Measurements from ENCODE around the gene CILP. TPM values are rescaled to one million over a fixed set of nuclear protein-coding genes. Genes with fewer than 3 reads are reported as not detected.

The CILP gene
- total and polyA plus RNA-seq, 2 experiments from 2014 or later: 0.03 TPM; not detected in 1

GRCh38 chr15:65177901-65178300 lies 33.4 kb downstream of the CILP start:
- Histone ChIP-seq H3K9me2 (ENCODE audit: insufficient read depth) (no peaks in the 10 kb centered on the region), H3K27ac (ENCODE audit: low read depth) (no peak overlapping the region), H2AFZ (no peak overlapping the region), H3F3A (replicated peaks; ENCODE audit: low read depth) (0 out of 2 replicates have a peak, but pooled peaks cover 3% of the 10 kb centered on the region), H3K79me2 (replicated peaks; ENCODE audit: insufficient read depth) (peaks cover 40% of the 10 kb centered on the region), H3K4me2 (no peak overlapping the region), H3K4me1 (ENCODE audit: insufficient read depth) (no peaks in the 10 kb centered on the region), H3K27me3 (ENCODE audit: insufficient read depth) (no peaks in the 10 kb centered on the region), H4K20me1 (replicated peaks; ENCODE audit: insufficient read depth) (peaks cover 10% of the 10 kb centered on the region), H3K4me3 (no peak overlapping the region), H3K36me3 (ENCODE audit: insufficient read depth) (peaks cover 21% of the 10 kb centered on the region)
- Mint-ChIP-seq H3K4me1 (no peaks in the 10 kb centered on the region), H3K9me3 (no peaks in the 10 kb centered on the region), H3K36me3 (ENCODE audit: low read depth) (peaks cover 25% of the 10 kb centered on the region; the same call in 2 of the 3 replicates), H3K27ac (no peak overlapping the region), H3K4me3 (no peak overlapping the region), H3K27me3 (ENCODE audit: insufficient read depth, low read depth, poor library complexity) (peaks cover under 1% of the 10 kb centered on the region)
- no peak for ATAC-seq
- no peak for DNase-seq (ENCODE audit: low spot score)
- TF ChIP-seq, protein P1, sequence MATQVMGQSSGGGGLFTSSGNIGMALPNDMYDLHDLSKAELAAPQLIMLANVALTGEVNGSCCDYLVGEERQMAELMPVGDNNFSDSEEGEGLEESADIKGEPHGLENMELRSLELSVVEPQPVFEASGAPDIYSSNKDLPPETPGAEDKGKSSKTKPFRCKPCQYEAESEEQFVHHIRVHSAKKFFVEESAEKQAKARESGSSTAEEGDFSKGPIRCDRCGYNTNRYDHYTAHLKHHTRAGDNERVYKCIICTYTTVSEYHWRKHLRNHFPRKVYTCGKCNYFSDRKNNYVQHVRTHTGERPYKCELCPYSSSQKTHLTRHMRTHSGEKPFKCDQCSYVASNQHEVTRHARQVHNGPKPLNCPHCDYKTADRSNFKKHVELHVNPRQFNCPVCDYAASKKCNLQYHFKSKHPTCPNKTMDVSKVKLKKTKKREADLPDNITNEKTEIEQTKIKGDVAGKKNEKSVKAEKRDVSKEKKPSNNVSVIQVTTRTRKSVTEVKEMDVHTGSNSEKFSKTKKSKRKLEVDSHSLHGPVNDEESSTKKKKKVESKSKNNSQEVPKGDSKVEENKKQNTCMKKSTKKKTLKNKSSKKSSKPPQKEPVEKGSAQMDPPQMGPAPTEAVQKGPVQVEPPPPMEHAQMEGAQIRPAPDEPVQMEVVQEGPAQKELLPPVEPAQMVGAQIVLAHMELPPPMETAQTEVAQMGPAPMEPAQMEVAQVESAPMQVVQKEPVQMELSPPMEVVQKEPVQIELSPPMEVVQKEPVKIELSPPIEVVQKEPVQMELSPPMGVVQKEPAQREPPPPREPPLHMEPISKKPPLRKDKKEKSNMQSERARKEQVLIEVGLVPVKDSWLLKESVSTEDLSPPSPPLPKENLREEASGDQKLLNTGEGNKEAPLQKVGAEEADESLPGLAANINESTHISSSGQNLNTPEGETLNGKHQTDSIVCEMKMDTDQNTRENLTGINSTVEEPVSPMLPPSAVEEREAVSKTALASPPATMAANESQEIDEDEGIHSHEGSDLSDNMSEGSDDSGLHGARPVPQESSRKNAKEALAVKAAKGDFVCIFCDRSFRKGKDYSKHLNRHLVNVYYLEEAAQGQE (IDR thresholded peaks at IDR 0.05; ENCODE audit: unreplicated experiment): no peak
- TF ChIP-seq ZNF331 (CRISPR knock-in tag; IDR thresholded peaks at IDR 0.05; ENCODE audit: low read depth): no peak
- TF ChIP-seq, protein P2, sequence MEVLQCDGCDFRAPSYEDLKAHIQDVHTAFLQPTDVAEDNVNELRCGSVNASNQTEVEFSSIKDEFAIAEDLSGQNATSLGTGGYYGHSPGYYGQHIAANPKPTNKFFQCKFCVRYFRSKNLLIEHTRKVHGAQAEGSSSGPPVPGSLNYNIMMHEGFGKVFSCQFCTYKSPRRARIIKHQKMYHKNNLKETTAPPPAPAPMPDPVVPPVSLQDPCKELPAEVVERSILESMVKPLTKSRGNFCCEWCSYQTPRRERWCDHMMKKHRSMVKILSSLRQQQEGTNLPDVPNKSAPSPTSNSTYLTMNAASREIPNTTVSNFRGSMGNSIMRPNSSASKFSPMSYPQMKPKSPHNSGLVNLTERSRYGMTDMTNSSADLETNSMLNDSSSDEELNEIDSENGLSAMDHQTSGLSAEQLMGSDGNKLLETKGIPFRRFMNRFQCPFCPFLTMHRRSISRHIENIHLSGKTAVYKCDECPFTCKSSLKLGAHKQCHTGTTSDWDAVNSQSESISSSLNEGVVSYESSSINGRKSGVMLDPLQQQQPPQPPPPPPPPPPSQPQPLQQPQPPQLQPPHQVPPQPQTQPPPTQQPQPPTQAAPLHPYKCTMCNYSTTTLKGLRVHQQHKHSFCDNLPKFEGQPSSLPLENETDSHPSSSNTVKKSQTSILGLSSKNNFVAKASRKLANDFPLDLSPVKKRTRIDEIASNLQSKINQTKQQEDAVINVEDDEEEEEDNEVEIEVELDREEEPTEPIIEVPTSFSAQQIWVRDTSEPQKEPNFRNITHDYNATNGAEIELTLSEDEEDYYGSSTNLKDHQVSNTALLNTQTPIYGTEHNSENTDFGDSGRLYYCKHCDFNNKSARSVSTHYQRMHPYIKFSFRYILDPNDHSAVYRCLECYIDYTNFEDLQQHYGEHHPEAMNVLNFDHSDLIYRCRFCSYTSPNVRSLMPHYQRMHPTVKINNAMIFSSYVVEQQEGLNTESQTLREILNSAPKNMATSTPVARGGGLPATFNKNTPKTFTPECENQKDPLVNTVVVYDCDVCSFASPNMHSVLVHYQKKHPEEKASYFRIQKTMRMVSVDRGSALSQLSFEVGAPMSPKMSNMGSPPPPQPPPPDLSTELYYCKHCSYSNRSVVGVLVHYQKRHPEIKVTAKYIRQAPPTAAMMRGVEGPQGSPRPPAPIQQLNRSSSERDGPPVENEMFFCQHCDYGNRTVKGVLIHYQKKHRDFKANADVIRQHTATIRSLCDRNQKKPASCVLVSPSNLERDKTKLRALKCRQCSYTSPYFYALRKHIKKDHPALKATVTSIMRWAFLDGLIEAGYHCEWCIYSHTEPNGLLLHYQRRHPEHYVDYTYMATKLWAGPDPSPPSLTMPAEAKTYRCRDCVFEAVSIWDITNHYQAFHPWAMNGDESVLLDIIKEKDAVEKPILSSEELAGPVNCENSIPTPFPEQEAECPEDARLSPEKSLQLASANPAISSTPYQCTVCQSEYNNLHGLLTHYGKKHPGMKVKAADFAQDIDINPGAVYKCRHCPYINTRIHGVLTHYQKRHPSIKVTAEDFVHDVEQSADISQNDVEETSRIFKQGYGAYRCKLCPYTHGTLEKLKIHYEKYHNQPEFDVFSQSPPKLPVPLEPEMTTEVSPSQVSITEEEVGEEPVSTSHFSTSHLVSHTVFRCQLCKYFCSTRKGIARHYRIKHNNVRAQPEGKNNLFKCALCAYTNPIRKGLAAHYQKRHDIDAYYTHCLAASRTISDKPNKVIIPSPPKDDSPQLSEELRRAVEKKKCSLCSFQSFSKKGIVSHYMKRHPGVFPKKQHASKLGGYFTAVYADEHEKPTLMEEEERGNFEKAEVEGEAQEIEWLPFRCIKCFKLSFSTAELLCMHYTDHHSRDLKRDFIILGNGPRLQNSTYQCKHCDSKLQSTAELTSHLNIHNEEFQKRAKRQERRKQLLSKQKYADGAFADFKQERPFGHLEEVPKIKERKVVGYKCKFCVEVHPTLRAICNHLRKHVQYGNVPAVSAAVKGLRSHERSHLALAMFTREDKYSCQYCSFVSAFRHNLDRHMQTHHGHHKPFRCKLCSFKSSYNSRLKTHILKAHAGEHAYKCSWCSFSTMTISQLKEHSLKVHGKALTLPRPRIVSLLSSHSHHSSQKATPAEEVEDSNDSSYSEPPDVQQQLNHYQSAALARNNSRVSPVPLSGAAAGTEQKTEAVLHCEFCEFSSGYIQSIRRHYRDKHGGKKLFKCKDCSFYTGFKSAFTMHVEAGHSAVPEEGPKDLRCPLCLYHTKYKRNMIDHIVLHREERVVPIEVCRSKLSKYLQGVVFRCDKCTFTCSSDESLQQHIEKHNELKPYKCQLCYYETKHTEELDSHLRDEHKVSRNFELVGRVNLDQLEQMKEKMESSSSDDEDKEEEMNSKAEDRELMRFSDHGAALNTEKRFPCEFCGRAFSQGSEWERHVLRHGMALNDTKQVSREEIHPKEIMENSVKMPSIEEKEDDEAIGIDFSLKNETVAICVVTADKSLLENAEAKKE (CRISPR knock-in tag; IDR thresholded peaks at IDR 0.05): no peak
